Mucosa of stomach (tissue), 1 donor: ENCODE results near the gene MRGPRG.
"Not testable (repeated sequence)": the region's sequence is repeated elsewhere in the genome, so short reads cannot be mapped to it uniquely, and the experiment has no call there.

Experiments used
- H3K27me3 ChIP-seq: one replicate; pipeline ENCODE4 v1.7.0; 2013; ENCODE audit warnings: mild to moderate bottlenecking, low read length; ENCODE audit not compliant: control insufficient read depth, insufficient read depth
- H3K36me3 ChIP-seq: one replicate; pipeline ENCODE4 v1.7.0; 2013; ENCODE audit warnings: low read length; ENCODE audit not compliant: control insufficient read depth, insufficient read depth
- H3K4me1 ChIP-seq: one replicate; pipeline ENCODE4 v1.7.0; 2013; ENCODE audit warnings: mild to moderate bottlenecking, low read length; ENCODE audit not compliant: control insufficient read depth, insufficient read depth
- H3K4me3 ChIP-seq: one replicate; pipeline ENCODE4 v1.7.0; 2013; ENCODE audit warnings: low read length
- H3K9ac ChIP-seq: one replicate; pipeline ENCODE4 v1.7.0; 2013; ENCODE audit warnings: mild to moderate bottlenecking, low read length, moderate library complexity
- H3K9me3 ChIP-seq: one replicate; pipeline ENCODE4 v1.7.0; 2013; ENCODE audit warnings: mild to moderate bottlenecking, low read length, moderate library complexity; ENCODE audit not compliant: control insufficient read depth
- donor health status: Pancreatic carcinoma.

Gene MRGPRG, protein sequence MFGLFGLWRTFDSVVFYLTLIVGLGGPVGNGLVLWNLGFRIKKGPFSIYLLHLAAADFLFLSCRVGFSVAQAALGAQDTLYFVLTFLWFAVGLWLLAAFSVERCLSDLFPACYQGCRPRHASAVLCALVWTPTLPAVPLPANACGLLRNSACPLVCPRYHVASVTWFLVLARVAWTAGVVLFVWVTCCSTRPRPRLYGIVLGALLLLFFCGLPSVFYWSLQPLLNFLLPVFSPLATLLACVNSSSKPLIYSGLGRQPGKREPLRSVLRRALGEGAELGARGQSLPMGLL

DNA sequence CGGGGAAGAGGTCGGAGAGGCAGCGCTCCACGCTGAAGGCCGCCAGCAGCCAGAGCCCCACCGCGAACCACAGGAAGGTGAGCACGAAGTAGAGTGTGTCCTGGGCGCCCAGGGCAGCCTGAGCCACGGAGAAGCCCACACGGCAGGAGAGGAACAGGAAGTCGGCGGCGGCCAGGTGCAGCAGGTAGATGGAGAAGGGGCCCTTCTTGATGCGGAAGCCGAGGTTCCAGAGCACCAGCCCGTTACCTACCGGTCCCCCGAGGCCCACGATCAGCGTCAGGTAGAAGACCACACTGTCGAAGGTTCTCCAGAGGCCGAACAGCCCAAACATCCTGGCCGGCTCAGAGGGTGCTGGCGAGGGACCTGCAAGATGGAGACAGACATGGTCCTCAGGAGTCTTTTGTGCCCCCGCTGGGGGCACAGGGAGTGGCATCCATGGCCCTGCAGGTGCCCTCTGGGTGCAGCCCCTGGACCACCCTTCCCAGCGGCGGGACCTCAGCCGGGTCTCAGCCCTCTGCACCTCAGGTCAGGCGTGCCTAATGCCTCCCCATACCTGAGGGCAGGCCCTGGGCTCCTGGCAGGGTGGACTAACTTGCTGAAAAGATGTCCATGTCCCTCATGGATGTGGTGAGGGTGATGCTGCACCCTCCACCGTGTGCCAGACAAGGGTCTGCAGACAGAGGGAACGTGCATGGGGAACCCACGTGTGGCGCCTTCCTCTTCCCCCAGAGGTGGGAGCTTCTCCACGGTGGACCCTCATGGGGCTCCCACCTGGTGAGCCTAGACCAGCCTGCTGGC is at the start of gene MRGPRG:
TSS of gene MRGPRG (minus strand) at position 331 of the 798 bp plus-strand sequence. CDS start at position 331, 0 bp downstream.
- Histone ChIP-seq H3K4me3 (no peak within 1 kb of the TSS), H3K36me3 (no peaks in the 10 kb centered on the region), H3K9ac (no peak within 1 kb of the TSS), H3K9me3 (no peaks in the 10 kb centered on the region), H3K4me1 (no peaks in the 10 kb centered on the region), H3K27me3 (peaks cover 44% of the 10 kb centered on the region)

DNA sequence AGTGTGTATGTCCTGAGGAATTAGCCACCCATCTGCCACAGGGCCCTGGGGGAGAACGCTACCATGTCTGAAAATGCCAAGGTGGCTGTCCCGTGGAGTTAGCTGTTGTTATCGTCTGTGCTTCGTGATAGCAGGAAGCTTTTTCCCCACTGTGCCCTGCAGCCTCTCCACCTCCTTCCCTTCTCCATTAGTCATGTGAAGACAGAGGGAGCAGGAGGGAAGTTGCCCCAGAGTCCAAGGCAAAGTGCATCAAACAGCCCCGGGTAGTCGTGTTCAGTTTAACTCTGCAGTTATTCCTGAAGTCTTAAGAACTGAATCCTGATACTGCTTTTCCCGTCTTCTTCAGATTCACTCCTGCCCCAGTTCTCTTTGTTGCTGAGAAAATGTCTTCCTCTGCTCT is 43.9 kb upstream of the MRGPRG start:
- not testable (repeated sequence) for H3K9ac ChIP-seq, H3K4me3 ChIP-seq, H3K4me1 ChIP-seq, H3K27me3 ChIP-seq, H3K36me3 ChIP-seq, H3K9me3 ChIP-seq

DNA sequence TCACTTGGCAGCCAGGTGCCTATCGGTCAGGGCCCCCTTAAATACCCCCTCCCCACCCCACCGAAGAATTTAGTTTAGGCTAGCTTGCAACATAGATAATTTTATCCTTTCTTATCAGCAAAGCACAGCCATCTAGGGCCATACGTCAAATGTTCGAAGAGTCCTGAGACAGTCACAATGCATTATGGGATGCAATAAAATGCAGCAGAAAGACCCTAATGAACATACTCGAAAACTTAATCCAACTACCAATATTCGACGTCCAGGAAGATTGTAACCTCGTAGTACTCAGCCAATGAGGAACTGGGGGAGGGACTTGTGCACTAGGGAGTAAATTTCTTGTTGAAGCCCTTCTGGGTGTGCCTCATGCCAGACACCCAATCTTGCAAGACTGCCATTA is 43.2 kb upstream of the MRGPRG start:
- H3K4me3 ChIP-seq, H3K36me3 ChIP-seq, H3K9ac ChIP-seq, H3K4me1 ChIP-seq, H3K27me3 ChIP-seq, H3K9me3 ChIP-seq: not testable (repeated sequence)

DNA sequence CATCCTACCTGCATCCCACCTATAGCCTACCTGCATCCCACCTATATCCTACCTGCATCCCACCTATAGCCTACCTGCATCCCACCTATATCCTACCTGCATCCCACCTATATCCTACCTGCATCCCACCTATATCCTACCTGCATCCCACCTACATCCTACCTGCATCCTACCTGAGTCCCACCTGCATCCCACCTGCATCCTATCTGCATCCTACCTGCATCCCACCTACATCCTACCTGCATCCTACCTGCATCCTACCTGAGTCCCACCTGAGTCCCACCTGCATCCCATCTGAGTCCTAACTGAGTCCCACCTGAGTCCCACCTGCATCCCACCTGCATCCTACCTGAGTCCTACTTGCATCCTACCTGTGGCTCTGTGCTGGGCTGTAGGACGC is 38.9 kb upstream of the MRGPRG start:
- H3K36me3 ChIP-seq, H3K9me3 ChIP-seq, H3K4me3 ChIP-seq, H3K27me3 ChIP-seq, H3K9ac ChIP-seq, H3K4me1 ChIP-seq: not testable (repeated sequence)

- H3K9ac ChIP-seq, H3K27me3 ChIP-seq, H3K4me1 ChIP-seq, H3K36me3 ChIP-seq, H3K9me3 ChIP-seq, H3K4me3 ChIP-seq: not testable (repeated sequence)
These were observed 36.6 kb upstream of the MRGPRG start for GRCh38 chr11:3255241-3255640.

DNA sequence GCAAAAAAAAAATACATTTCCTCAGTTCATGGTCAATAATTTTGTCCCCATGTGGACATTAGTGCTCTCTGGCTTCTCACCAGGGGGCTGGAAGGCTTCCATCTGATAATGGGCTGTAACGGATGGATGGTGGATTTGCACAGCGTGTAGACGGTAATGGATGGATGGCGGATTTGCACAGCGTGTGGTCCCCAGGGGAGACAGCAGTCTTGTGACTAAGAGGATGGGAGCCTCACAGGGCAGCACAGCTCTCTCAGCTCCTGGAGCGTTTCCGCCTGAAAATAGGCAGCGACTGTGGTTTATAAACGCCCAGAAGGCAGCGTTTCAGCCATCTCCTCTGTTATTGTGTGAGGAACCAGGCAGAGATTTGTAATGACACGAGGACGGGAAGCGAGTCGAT is 36.2 kb upstream of the MRGPRG start:
- not testable (repeated sequence) for H3K9ac ChIP-seq, H3K4me1 ChIP-seq, H3K4me3 ChIP-seq, H3K36me3 ChIP-seq, H3K27me3 ChIP-seq, H3K9me3 ChIP-seq

DNA sequence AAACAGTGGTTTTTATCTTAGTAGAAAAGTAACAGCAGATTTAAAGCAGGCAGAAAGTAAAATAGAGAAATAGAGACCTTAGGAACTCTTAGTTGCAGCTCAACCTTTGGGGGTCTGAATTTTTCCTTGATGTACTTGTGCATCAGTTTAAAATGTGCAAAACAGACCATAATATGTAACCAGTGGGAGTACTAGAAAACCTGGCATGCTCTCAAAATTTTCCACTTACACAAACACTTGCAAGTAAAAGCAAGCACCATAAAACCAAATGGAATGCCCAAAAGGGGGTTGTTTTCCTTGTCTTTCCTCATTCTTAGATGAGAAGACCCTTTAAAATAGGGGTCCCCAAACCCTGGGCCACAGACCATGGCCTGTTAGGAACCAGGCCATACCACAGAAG is 26.5 kb upstream of the MRGPRG start:
- Histone ChIP-seq H3K27me3 (no peaks in the 10 kb centered on the region), H3K4me1 (no peaks in the 10 kb centered on the region), H3K9me3 (no peaks in the 10 kb centered on the region), H3K9ac (no peak overlapping the region), H3K4me3 (no peak overlapping the region), H3K36me3 (no peaks in the 10 kb centered on the region)

- no peaks in the 10 kb centered on the region for H3K36me3 ChIP-seq
- no peaks in the 10 kb centered on the region for H3K9me3 ChIP-seq
- H3K9ac ChIP-seq: no peak overlapping the region
- no peak overlapping the region for H3K4me3 ChIP-seq
- H3K4me1 ChIP-seq: no peaks in the 10 kb centered on the region
- no peaks in the 10 kb centered on the region for H3K27me3 ChIP-seq
These were observed 25.3 kb upstream of the MRGPRG start for GRCh38 chr11:3243880-3244279.

GRCh38 chr11:3237119-3237518 is 18.5 kb upstream of the MRGPRG start:
- Histone ChIP-seq H3K4me3 (no peak overlapping the region), H3K9ac (no peak overlapping the region), H3K27me3 (peaks cover 3% of the 10 kb centered on the region), H3K4me1 (no peaks in the 10 kb centered on the region), H3K9me3 (no peaks in the 10 kb centered on the region), H3K36me3 (no peaks in the 10 kb centered on the region)

- H3K4me3 ChIP-seq: no peak overlapping the region
- H3K36me3 ChIP-seq: no peaks in the 10 kb centered on the region
- no peaks in the 10 kb centered on the region for H3K4me1 ChIP-seq
- peaks cover 16% of the 10 kb centered on the region for H3K27me3 ChIP-seq
- no peak overlapping the region for H3K9ac ChIP-seq
- no peaks in the 10 kb centered on the region for H3K9me3 ChIP-seq
These were observed 16.2 kb upstream of the MRGPRG start for GRCh38 chr11:3234846-3235245.

GRCh38 chr11:3232956-3233355 is 14.3 kb upstream of the MRGPRG start:
- H3K4me3 ChIP-seq: no peak overlapping the region
- H3K4me1 ChIP-seq: no peaks in the 10 kb centered on the region
- H3K9ac ChIP-seq: no peak overlapping the region
- H3K9me3 ChIP-seq: no peaks in the 10 kb centered on the region
- H3K36me3 ChIP-seq: no peaks in the 10 kb centered on the region
- peaks cover 16% of the 10 kb centered on the region for H3K27me3 ChIP-seq

GRCh38 chr11:3231851-3232744 is 13.5 kb upstream of the MRGPRG start, which contains the start of gene MRGPRE:
Gene MRGPRE, minus strand, starts transcription at chr11:3232417. Its CDS starts 3,618 bp downstream, at chr11:3228799.
- Histone ChIP-seq H3K9me3 (no peaks in the 10 kb centered on the region), H3K27me3 (peaks cover 16% of the 10 kb centered on the region), H3K4me3 (no peak within 1 kb of the TSS), H3K36me3 (no peaks in the 10 kb centered on the region), H3K4me1 (no peaks in the 10 kb centered on the region), H3K9ac (no peak within 1 kb of the TSS)
